MM.1S (cell line): ENCODE data around the gene SAMD3.

ENCODE experiments used
- DNase-seq: peaks from one replicate; pipeline ENCODE4 v3.0.0-alpha.2; 2015
- H2AFZ ChIP-seq: fragments of 300-600 bp; sonication (generic); 2 replicates; pipeline ENCODE4 v1.6.0; 2016; ENCODE audit warnings: antibody characterized with exemption, low read length
- H3F3A ChIP-seq: fragments of 300-600 bp; sonication (generic); 2 replicates; pipeline ENCODE4 v1.6.1; 2016; ENCODE audit warnings: mild to moderate bottlenecking, antibody characterized with exemption, low read length, moderate library complexity, mixed read lengths; ENCODE audit not compliant: insufficient read depth
- H3K27ac ChIP-seq: fragments of 300-600 bp; sonication (generic); 2 replicates; pipeline ENCODE4 v1.5.1; 2016; ENCODE audit warnings: mild to moderate bottlenecking, low read length
- H3K27me3 ChIP-seq: fragments of 300-600 bp; sonication (generic); replicated peaks from 2 replicates; pipeline ENCODE4 v1.6.0; 2016; ENCODE audit warnings: low read length; ENCODE audit not compliant: insufficient read depth
- H3K36me3 ChIP-seq: fragments of 300-600 bp; sonication (generic); replicated peaks from 2 replicates; pipeline ENCODE4 v1.6.1; 2016; ENCODE audit warnings: mild to moderate bottlenecking, low read length, mixed read lengths; ENCODE audit not compliant: insufficient read depth
- H3K4me1 ChIP-seq: fragments of 300-600 bp; sonication (generic); 2 replicates; pipeline ENCODE4 v1.6.1; 2016; ENCODE audit warnings: low read length, mixed read lengths
- H3K4me2 ChIP-seq: fragments of 300-600 bp; sonication (generic); 2 replicates; pipeline ENCODE4 v1.6.0; 2016; ENCODE audit warnings: low read depth, low read length
- H3K4me3 ChIP-seq: fragments of 300-600 bp; sonication (generic); 2 replicates; pipeline ENCODE4 v1.5.1; 2016; ENCODE audit warnings: low read length, mixed read lengths
- H3K79me2 ChIP-seq: fragments of 300-600 bp; sonication (generic); 2 replicates; pipeline ENCODE4 v1.6.1; 2016; ENCODE audit warnings: mixed run types, low read length, mixed read lengths
- H3K9ac ChIP-seq: fragments of 300-600 bp; sonication (generic); 2 replicates; pipeline ENCODE4 v1.6.1; 2016; ENCODE audit warnings: low read length, mixed read lengths
- H3K9me2 ChIP-seq: fragments of 300-600 bp; sonication (generic); replicated peaks from 2 replicates; pipeline ENCODE4 v1.6.1; 2016; ENCODE audit warnings: mild to moderate bottlenecking, low read length, mixed read lengths; ENCODE audit not compliant: insufficient read depth
- H3K9me3 ChIP-seq: fragments of 300-600 bp; sonication (generic); replicated peaks from 2 replicates; pipeline ENCODE4 v1.6.1; 2016; ENCODE audit warnings: mild to moderate bottlenecking, low read length, mixed read lengths; ENCODE audit not compliant: insufficient read depth
- H4K20me1 ChIP-seq: fragments of 300-600 bp; sonication (generic); 2 replicates; pipeline ENCODE4 v1.6.1; 2016; ENCODE audit warnings: mild to moderate bottlenecking, low read length, moderate library complexity, mixed read lengths; ENCODE audit not compliant: insufficient read depth
- EZH2 ChIP-seq: fragments of 300-600 bp; sonication (generic); optimal IDR thresholded peaks from 2 replicates; pipeline ENCODE3; 2017; ENCODE audit warnings: low read depth, mild to moderate bottlenecking, antibody characterized with exemption, low read length, mixed read lengths
- EZH2phosphoT487 ChIP-seq: fragments of 300-600 bp; sonication (generic); IDR thresholded peaks from 2 replicates; pipeline ENCODE4 v1.6.1; 2018; ENCODE audit warnings: antibody characterized with exemption, low read length
- TF ChIP-seq, protein P1 (sequence below): fragments of 300-600 bp; sonication (generic); IDR thresholded peaks from 2 replicates; pipeline ENCODE4 v1.5.1; 2016; ENCODE audit warnings: antibody characterized with exemption, low read length, mixed read lengths

Gene SAMD3

DNA sequence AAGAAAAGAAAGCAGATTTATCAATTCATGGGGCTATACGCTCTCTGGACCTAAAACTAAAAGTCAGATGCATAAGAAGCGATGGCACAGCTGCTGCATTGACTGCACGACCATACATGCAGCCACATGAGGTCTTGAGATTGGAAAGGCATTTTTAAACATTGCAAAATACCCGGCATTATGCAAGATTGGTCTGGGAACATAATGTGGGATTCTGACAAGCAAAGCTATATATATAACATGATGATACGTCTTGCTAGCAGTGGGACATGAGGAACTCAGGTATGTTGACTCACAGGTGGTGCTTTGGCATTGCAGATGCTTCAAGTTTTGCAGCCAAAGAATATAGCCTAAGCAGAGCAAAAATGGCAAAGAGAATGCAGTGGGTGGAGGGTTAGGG, 55.1 kb downstream of the SAMD3 start:
- Histone ChIP-seq H3K27ac (no peak overlapping the region), H3K9me2 (no peaks in the 10 kb centered on the region), H3K9me3 (no peaks in the 10 kb centered on the region), H3K36me3 (no peaks in the 10 kb centered on the region), H3K9ac (no peak overlapping the region), H3K4me1 (no peaks in the 10 kb centered on the region), H3K27me3 (no peaks in the 10 kb centered on the region), H3K79me2 (no peaks in the 10 kb centered on the region), H2AFZ (no peak overlapping the region), H4K20me1 (no peaks in the 10 kb centered on the region), H3K4me2 (no peak overlapping the region), H3K4me3 (no peak overlapping the region), H3F3A (no peaks in the 10 kb centered on the region)
- no peak for TF ChIP-seq EZH2phosphoT487
- DNase-seq: no peak

DNA sequence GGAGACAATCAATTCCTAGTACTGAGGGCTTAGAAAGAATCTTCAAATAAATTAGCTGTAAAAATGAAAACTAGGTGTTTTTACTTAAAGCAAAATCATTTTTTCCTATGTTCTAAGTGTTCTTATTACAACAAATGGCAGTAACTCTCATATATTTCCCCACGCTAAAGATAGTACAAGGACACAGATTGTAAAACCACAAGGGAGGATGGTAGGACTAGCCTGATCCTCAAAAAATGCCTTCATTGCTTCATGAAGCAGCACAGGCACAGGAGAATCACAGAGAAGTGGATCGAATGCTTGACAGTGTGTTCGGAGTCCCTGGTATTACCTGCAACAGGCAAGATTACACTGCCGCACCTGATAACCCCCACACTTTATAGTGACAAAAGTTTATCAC, 58.5 kb downstream of the SAMD3 start:
- Histone ChIP-seq H3K36me3 (no peaks in the 10 kb centered on the region), H3K27ac (no peak overlapping the region), H3K79me2 (no peaks in the 10 kb centered on the region), H3K9me3 (no peaks in the 10 kb centered on the region), H3K4me3 (no peak overlapping the region), H4K20me1 (no peaks in the 10 kb centered on the region), H3K9ac (no peak overlapping the region), H3K27me3 (no peaks in the 10 kb centered on the region), H3F3A (no peaks in the 10 kb centered on the region), H2AFZ (no peak overlapping the region), H3K4me2 (no peak overlapping the region), H3K9me2 (no peaks in the 10 kb centered on the region), H3K4me1 (no peaks in the 10 kb centered on the region)
- no peak for DNase-seq
- TF ChIP-seq, protein P1, sequence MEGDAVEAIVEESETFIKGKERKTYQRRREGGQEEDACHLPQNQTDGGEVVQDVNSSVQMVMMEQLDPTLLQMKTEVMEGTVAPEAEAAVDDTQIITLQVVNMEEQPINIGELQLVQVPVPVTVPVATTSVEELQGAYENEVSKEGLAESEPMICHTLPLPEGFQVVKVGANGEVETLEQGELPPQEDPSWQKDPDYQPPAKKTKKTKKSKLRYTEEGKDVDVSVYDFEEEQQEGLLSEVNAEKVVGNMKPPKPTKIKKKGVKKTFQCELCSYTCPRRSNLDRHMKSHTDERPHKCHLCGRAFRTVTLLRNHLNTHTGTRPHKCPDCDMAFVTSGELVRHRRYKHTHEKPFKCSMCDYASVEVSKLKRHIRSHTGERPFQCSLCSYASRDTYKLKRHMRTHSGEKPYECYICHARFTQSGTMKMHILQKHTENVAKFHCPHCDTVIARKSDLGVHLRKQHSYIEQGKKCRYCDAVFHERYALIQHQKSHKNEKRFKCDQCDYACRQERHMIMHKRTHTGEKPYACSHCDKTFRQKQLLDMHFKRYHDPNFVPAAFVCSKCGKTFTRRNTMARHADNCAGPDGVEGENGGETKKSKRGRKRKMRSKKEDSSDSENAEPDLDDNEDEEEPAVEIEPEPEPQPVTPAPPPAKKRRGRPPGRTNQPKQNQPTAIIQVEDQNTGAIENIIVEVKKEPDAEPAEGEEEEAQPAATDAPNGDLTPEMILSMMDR: no peak
- TF ChIP-seq EZH2 (no peak), EZH2phosphoT487 (no peak)

DNA sequence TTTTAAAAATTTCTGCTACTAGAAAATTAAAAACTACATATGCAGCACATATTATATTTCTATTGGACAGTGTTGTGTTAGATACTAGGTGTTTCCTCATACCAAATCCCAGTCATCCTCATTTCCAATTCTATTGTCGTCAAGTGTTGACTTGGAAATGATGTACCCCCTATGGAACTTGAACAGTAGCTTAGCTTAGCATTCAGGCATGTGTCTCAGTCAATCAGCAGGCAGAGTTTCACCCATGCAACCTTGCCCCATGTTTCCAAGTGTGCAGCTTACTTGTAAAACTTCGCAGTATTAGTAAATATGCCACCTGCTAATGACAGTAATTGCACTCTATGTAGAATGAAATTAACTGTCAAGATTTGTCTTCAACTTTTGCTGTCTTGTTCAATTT, 59.5 kb downstream of the SAMD3 start:
- no peak for DNase-seq
- no peaks in the 10 kb centered on the region for H3K27me3 ChIP-seq
- H3K27ac ChIP-seq: no peak overlapping the region
- no peak overlapping the region for H3K4me2 ChIP-seq
- H3F3A ChIP-seq: no peaks in the 10 kb centered on the region
- no peaks in the 10 kb centered on the region for H4K20me1 ChIP-seq
- TF ChIP-seq EZH2phosphoT487 (no peak), EZH2 (no peak)
- TF ChIP-seq, protein P1: no peak
- H3K9me2 ChIP-seq: no peaks in the 10 kb centered on the region
- no peaks in the 10 kb centered on the region for H3K9me3 ChIP-seq
- H3K4me1 ChIP-seq: no peaks in the 10 kb centered on the region
- no peaks in the 10 kb centered on the region for H3K79me2 ChIP-seq
- H3K4me3 ChIP-seq: no peak overlapping the region
- no peak overlapping the region for H2AFZ ChIP-seq
- no peak overlapping the region for H3K9ac ChIP-seq
- H3K36me3 ChIP-seq: no peaks in the 10 kb centered on the region

DNA sequence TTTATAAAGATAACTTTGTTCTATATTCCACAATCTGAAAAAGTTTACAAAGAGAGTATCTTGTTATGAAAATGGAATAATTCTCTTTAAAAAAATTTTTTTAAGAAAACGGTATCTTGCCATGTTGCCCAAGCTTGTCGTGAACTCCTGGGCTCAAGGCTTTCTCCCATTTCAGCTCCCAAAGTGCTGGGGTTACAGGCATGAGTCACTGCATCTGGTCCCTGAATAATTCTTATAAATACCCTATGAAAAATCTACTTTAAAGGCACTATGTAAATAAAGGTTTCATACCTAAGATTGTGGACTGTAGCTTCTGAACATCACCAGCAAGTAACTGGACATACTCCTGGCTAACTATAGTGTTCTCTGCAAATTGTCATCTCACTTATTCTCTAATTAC, 60.3 kb downstream of the SAMD3 start:
- Histone ChIP-seq H2AFZ (no peak overlapping the region), H3K4me3 (no peak overlapping the region), H3K9me2 (no peaks in the 10 kb centered on the region), H4K20me1 (no peaks in the 10 kb centered on the region), H3K27me3 (no peaks in the 10 kb centered on the region), H3K4me2 (no peak overlapping the region), H3K9ac (no peak overlapping the region), H3K36me3 (no peaks in the 10 kb centered on the region), H3K9me3 (no peaks in the 10 kb centered on the region), H3K27ac (no peak overlapping the region), H3F3A (no peaks in the 10 kb centered on the region), H3K79me2 (no peaks in the 10 kb centered on the region), H3K4me1 (no peaks in the 10 kb centered on the region)
- TF ChIP-seq EZH2 (no peak), EZH2phosphoT487 (no peak)
- TF ChIP-seq, protein P1: no peak
- DNase-seq: no peak
